KOPT-K1 (cell line): ENCODE data around the gene GARIN5B.
"Not testable (repeated sequence)": the region's sequence is repeated elsewhere in the genome, so short reads cannot be mapped to it uniquely, and the experiment has no call there.

Experiments
- H3K27ac ChIP-seq: fragments of 200-600 bp; sonication (generic); 2 replicates; pipeline ENCODE4 v1.5.1; 2016; ENCODE audit warnings: antibody characterized with exemption, mild to moderate bottlenecking, low read depth, low read length; ENCODE audit not compliant: poor library complexity, severe bottlenecking
- H3K36me3 ChIP-seq: fragments of 200-600 bp; sonication (generic); 2 replicates; pipeline ENCODE4 v1.5.1; 2017; ENCODE audit warnings: antibody characterized with exemption, mild to moderate bottlenecking, low read length, moderate library complexity; ENCODE audit not compliant: insufficient read depth
- H3K9me3 ChIP-seq: fragments of 200-600 bp; sonication (generic); 2 replicates; pipeline ENCODE4 v1.5.1; 2017; ENCODE audit warnings: antibody characterized with exemption, low read length, mild to moderate bottlenecking; ENCODE audit not compliant: insufficient read depth, poor library complexity, severe bottlenecking

Gene GARIN5B

DNA sequence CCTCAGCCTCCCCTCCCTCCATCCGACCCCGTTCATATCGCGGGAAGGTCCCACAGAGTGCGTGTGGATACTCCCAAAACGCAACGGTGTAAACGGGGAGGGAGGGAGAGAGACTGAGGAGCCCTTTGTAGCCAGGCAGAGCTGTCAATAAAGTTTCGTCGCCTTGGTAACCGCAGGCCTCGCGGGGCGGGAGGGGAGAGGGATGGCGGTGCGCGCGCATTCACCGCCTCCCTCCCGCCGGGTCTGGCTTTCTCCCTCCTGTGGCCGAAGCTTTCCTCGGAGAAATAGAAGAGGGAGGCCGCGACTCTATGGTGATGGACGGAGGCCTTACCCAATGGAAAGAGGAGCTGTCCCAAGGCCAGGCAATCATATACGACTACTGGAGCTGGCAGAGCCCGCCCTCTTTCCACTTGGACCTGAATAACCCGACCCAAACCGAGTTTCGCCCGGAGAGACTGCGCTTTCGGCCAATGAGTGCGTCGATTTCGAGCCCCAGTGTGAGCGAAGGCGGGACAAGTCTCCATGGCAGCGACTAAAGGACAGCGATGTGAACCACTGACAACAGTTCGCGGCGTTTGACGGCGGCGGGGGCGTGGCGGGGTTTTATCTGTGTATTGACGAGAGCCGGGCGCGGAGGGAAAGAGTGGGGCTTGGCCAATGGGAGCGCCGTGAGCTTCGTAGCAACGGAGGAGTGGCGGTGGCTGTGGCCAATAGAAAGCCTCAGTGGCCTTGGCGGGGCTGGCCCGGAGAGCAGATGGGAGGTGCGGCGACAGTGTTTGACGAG, 23.8 kb downstream of the GARIN5B start, which contains the start of gene KMT5C:
TSS of gene KMT5C (plus strand) at position 772 of the 784 bp plus-strand sequence. CDS start 2,061 bp downstream, outside the sequence.
- Histone ChIP-seq H3K27ac (peak within 1 kb of the TSS; percentile 87), H3K9me3 (no peaks in the 10 kb centered on the region)

DNA sequence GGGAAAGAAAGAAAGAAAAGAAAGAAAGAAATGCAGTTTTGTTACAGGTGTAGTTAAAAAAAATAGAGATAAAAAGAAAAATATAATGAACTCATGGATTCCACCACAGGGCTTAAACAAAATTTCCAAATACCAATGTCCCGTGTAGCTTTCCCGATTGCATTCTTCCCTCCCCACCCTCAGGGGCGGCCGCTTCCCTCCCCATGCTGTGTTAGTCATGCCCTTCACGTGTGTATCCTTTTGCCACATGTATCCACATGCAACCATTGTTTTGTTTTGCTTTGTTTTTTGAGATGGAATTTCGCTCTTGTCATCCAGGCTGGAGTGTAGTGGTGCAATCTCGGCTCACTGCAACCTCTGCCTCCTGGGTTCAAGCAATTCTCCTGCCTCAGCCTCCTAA, 27.0 kb downstream of the GARIN5B start:
- H3K9me3 ChIP-seq: no peaks in the 10 kb centered on the region
- H3K27ac ChIP-seq: no peak overlapping the region
- no peaks in the 10 kb centered on the region for H3K36me3 ChIP-seq

More for the DNA sequence above, 23.8 kb downstream of the GARIN5B start, which contains the start of gene KMT5C:
- H3K36me3 ChIP-seq: peaks cover 20% of the 10 kb centered on the region; the same call in 1 of the 2 replicates

- Histone ChIP-seq H3K36me3 (no peaks in the 10 kb centered on the region), H3K27ac (no peak overlapping the region), H3K9me3 (no peaks in the 10 kb centered on the region)
These were observed 29.2 kb downstream of the GARIN5B start for GRCh38 chr19:55333870-55334269.

DNA sequence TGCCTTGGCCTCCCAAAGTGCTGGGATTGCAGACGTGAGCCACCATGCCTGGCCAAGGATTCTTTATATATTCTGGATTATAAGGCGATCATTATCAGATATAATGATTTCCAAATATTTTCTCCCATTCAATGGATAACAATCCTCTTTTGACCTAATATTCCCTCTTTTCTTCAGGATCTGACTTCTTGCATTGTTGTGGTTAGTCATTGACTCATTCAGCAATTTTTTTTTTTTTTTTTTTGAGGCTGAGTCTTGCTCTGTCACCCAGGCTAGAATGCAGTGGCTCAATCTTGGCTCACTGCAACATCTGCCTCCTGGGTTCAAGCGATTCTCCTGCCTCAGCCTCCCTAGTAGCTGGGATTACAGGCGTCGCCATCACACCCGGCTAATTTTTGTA, 33.3 kb downstream of the GARIN5B start:
- not testable (repeated sequence) for H3K36me3 ChIP-seq, H3K27ac ChIP-seq, H3K9me3 ChIP-seq

DNA sequence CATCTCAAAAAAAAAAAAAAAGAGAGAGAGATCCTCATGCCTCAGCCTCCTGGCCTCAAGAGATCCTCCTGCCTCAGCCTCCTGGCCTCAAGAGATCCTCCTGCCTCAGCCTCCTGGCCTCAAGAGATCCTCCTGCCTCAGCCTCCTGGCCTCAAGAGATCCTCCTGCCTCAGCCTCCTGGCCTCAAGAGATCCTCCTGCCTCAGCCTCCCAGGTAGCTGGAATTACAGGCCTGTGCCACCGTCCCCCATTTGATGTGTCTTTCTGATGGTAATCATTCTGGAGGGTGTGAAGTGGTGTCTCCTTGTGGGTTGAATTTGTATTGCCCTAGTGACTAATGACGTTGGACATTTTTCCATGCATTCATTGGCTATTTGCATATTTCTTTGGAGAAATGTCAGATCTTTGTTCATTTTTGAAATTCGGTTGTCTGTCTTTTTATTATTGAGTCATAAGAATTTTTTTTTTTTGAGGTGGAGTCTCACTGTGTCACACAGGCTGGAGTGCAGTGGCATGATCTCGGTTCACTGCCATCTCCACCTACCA, 34.2 kb downstream of the GARIN5B start:
- not testable (repeated sequence) for H3K9me3 ChIP-seq, H3K27ac ChIP-seq, H3K36me3 ChIP-seq

- no peak within 1 kb of the TSS for H3K27ac ChIP-seq
- H3K9me3 ChIP-seq: no peaks in the 10 kb centered on the region
- no peaks in the 10 kb centered on the region for H3K36me3 ChIP-seq
These were observed 37.9 kb downstream of the GARIN5B start, which contains the start of gene TMEM150B for GRCh38 chr19:55325172-55325571. Gene TMEM150B, minus strand, starts transcription at chr19:55325341. Its CDS starts 4,305 bp downstream, at chr19:55321036.

- no peaks in the 10 kb centered on the region for H3K36me3 ChIP-seq
- H3K9me3 ChIP-seq: no peaks in the 10 kb centered on the region
- H3K27ac ChIP-seq: no peak overlapping the region
These were observed 38.4 kb downstream of the GARIN5B start for GRCh38 chr19:55324662-55325061.

- H3K27ac ChIP-seq: no peak overlapping the region
- H3K9me3 ChIP-seq: no peaks in the 10 kb centered on the region
- H3K36me3 ChIP-seq: no peaks in the 10 kb centered on the region
These were observed 40.7 kb downstream of the GARIN5B start for GRCh38 chr19:55322204-55322885.

DNA sequence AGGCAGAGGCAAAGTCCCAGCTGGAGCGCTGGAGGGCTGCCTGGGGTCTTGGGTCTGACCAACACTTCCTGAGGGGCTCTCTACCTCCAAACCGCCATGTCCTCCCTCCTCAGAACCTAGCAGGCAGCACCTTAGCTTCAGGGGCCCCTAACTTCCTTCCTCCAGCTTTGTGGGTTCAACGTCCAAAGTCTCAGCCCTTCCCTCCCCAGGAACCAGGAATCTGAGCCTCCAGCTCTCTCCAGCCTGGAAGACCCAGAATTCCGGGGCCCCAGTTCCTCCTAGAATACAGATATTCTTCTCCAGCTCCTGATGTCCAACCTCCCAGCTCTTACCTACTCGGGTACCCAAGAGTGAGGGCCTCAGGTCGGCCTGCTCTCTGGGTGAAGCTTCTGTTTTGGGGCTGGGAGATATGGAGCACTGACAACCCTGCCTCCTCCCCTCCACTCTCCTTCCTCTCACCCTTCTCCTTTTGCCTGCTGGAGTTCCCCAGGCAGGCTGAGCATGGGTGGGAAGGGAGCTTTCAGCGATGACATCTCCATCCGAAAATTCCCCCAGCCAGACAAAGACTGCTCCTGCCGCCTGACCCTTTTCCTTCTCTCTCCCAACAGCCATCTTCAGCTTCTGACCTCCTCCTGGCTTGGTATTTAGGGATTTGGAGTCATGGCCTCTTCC, 41.5 kb downstream of the GARIN5B start:
- Histone ChIP-seq H3K36me3 (no peaks in the 10 kb centered on the region), H3K9me3 (no peaks in the 10 kb centered on the region), H3K27ac (no peak overlapping the region)

GRCh38 chr19:55320844-55321419, 42.1 kb downstream of the GARIN5B start:
- H3K36me3 ChIP-seq: no peaks in the 10 kb centered on the region
- H3K27ac ChIP-seq: no peak overlapping the region
- no peaks in the 10 kb centered on the region for H3K9me3 ChIP-seq

GRCh38 chr19:55319785-55320184, 43.3 kb downstream of the GARIN5B start:
- Histone ChIP-seq H3K27ac (no peak overlapping the region), H3K36me3 (no peaks in the 10 kb centered on the region), H3K9me3 (no peaks in the 10 kb centered on the region)

GRCh38 chr19:55316646-55317045, 46.4 kb downstream of the GARIN5B start:
- Histone ChIP-seq H3K36me3 (no peaks in the 10 kb centered on the region), H3K9me3 (no peaks in the 10 kb centered on the region), H3K27ac (no peak overlapping the region)

DNA sequence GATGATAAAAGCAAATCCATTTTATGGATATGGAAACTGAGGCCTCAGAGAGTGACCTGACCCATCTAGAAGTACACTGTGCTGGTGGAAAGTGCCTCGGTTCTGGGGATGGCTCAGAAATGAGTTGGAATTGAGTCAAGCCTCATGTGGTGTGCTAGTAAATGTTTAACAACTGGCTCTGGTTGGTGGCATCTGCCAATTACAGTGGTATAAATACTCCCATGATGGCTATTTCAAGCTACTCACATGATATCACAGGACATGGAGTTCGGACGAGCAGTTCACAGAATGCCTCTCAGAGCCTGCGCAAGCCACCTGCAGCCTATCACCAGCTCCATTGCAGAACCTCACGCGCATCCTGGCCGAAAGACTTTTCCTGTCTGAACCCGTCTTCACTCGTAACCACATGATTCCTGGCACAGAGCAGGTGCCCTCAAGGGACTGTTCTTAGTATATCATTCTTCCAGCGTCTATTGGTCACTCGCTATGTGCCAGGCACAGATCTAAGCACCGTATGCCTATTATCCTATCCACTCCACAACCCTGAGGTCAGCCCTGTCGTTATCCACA, 47.0 kb downstream of the GARIN5B start:
- Histone ChIP-seq H3K36me3 (no peaks in the 10 kb centered on the region), H3K9me3 (no peaks in the 10 kb centered on the region), H3K27ac (no peak overlapping the region)

DNA sequence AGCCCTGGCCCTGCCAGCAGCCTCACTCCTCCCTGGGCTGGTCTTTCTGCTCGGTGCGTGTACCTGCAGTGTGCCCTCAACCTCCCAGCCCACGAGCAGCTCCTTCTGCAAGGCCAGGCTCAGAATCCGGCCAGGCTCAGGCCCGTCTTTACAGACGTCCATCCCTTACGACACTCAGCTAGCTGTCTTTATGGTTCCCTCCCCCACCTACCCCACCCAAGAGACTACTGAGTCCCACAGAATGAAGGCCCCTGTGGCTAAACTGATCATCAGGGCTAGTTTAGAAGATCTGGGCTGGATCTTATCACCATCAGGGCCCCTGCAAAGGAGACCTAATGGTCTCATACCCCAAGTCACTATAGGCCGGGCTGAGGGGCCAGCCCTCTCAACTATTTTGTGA, 48.7 kb downstream of the GARIN5B start:
- H3K27ac ChIP-seq: no peak overlapping the region
- no peaks in the 10 kb centered on the region for H3K9me3 ChIP-seq
- no peaks in the 10 kb centered on the region; the same call in 1 of the 2 replicates for H3K36me3 ChIP-seq
